ENCODE data around the gene CDK14.

- no peak for TF ChIP-seq CTCF (IDR thresholded peaks at IDR 0.05; ENCODE audit: extremely low read depth in 1 of 2, insufficient read depth in 1 of 2, low read depth in 1 of 2, low read length in 2 of 2)
- TF ChIP-seq EZH2 (IDR thresholded peaks at IDR 0.05; ENCODE audit: borderline replicate concordance, low read depth, low read length, severe bottlenecking), result no peak
- TF ChIP-seq JUN (IDR thresholded peaks at IDR 0.05; ENCODE audit: borderline replicate concordance, insufficient read depth, insufficient read length, low read depth), result no peak
- TF ChIP-seq POLR2A (IDR thresholded peaks at IDR 0.05; ENCODE audit: low read depth, low read length), result no peak
- TF ChIP-seq POLR2AphosphoS5 (IDR thresholded peaks at IDR 0.05; ENCODE audit: insufficient read depth, low read depth, low read length), result no peak
- no peak for TF ChIP-seq MAX (IDR thresholded peaks at IDR 0.05; ENCODE audit: insufficient read depth, insufficient read length)
- TF ChIP-seq MYC (IDR thresholded peaks at IDR 0.05; ENCODE audit: low read depth, low read length), result no peak
- TF ChIP-seq GATA2 (IDR thresholded peaks at IDR 0.05; ENCODE audit: insufficient read depth, insufficient read length, low read depth, low read length), result no peak
These were observed 52.7 kb downstream of the CDK14 start for GRCh38 chr7:90648834-90649233.
